SKM-1 (cell line): ENCODE measurements around the gene LRRFIP1.
A peak's percentile ranks its signal among the peaks of the same experiment; 100 is the strongest.

Experiments used
- DNase-seq: peaks from one replicate; lab custom pipeline; 2025; ENCODE audit not compliant: unreplicated experiment; lab: John Stamatoyannopoulos, UW

The LRRFIP1 gene

GRCh38 chr2:237701033-237701858 is 73.9 kb downstream of the LRRFIP1 start:
- DNase-seq = no peak

GRCh38 chr2:237701859-237702390 is 74.5 kb downstream of the LRRFIP1 start:
- DNase-seq = no peak

- DNase-seq = peak; percentile 71
These were observed 75.3 kb downstream of the LRRFIP1 start for GRCh38 chr2:237702441-237703391.

- DNase-seq = no peak
These were observed 77.4 kb downstream of the LRRFIP1 start for GRCh38 chr2:237704501-237705434.

GRCh38 chr2:237706257-237706656 is 78.9 kb downstream of the LRRFIP1 start:
- no peak for DNase-seq

- DNase-seq = no peak
These were observed 80.6 kb downstream of the LRRFIP1 start for GRCh38 chr2:237708065-237708398.

- DNase-seq = no peak
These were observed 81.1 kb downstream of the LRRFIP1 start for GRCh38 chr2:237708491-237708890.

GRCh38 chr2:237708961-237709360 is 81.6 kb downstream of the LRRFIP1 start:
- DNase-seq = no peak

- DNase-seq = no peak
These were observed 84.2 kb downstream of the LRRFIP1 start for GRCh38 chr2:237711458-237712150.

GRCh38 chr2:237712477-237713377 is 85.3 kb downstream of the LRRFIP1 start:
- DNase-seq = no peak

- DNase-seq = no peak
These were observed 87.5 kb downstream of the LRRFIP1 start for GRCh38 chr2:237714690-237715458.

GRCh38 chr2:237715459-237715947 is 88.1 kb downstream of the LRRFIP1 start:
- no peak for DNase-seq

GRCh38 chr2:237716011-237716410 is 88.6 kb downstream of the LRRFIP1 start:
- DNase-seq = no peak

- no peak for DNase-seq
These were observed 90.2 kb downstream of the LRRFIP1 start for GRCh38 chr2:237717366-237718276.

GRCh38 chr2:237718277-237718634 is 90.9 kb downstream of the LRRFIP1 start:
- no peak for DNase-seq

- no peak for DNase-seq
These were observed 93.1 kb downstream of the LRRFIP1 start for GRCh38 chr2:237720444-237720843.

GRCh38 chr2:237720957-237721356 is 93.6 kb downstream of the LRRFIP1 start:
- DNase-seq = no peak
